Measurements from ENCODE around the gene RPLP2. TPM values are rescaled to one million over a fixed set of nuclear protein-coding genes. Genes with fewer than 3 reads are reported as not detected.

RPLP2 gene
- total RNA-seq, 1 donor from 2014 or later: 2,188 TPM

DNA sequence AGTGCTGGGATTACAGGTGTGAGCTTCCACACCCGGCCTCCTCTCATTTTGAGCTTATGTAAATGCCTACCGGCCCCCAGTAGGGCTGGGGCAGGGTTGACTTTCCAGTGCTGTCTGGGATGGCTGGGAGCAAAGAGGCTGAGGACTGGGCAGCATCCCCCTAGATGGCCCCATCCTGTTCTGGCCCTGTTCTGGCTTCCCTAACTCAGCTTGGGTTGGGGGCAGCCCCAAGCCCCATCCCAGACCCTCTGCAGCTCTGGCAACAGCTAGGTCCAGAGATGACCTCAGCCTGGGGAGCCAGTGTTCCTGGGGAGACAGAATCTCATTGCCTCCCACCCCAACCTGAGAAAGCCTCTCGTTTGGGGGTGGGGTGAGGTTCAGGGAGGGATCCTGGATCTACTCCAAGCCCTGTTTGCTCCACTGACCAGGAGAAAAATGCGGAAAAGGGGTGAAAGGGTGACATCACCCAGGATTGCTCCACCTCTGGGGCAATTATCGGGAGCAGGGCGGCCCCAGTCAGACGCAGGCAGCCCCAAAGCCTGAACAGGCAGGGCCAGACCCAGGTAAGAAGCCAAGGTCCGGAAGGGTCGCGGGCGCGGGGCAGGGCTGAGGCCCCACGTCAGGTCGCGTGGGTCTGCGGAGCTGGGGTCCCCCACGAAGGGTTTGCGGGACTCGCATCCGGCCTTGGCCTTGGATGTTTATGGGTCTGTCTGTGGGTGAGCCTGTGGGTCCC is 8.8 kb downstream of the RPLP2 start, which contains the start of gene PNPLA2:
PNPLA2 (plus strand) TSS at position 519 of the 733 bp plus-strand sequence. CDS start 805 bp downstream, outside the sequence.
- no peaks in the 10 kb centered on the region for H3K9me3 Mint-ChIP-seq (ENCODE audit: unreplicated experiment)
- H3K27me3 Mint-ChIP-seq (ENCODE audit: unreplicated experiment): peaks cover 3% of the 10 kb centered on the region
- TF ChIP-seq, protein P1, sequence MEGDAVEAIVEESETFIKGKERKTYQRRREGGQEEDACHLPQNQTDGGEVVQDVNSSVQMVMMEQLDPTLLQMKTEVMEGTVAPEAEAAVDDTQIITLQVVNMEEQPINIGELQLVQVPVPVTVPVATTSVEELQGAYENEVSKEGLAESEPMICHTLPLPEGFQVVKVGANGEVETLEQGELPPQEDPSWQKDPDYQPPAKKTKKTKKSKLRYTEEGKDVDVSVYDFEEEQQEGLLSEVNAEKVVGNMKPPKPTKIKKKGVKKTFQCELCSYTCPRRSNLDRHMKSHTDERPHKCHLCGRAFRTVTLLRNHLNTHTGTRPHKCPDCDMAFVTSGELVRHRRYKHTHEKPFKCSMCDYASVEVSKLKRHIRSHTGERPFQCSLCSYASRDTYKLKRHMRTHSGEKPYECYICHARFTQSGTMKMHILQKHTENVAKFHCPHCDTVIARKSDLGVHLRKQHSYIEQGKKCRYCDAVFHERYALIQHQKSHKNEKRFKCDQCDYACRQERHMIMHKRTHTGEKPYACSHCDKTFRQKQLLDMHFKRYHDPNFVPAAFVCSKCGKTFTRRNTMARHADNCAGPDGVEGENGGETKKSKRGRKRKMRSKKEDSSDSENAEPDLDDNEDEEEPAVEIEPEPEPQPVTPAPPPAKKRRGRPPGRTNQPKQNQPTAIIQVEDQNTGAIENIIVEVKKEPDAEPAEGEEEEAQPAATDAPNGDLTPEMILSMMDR (IDR thresholded peaks at IDR 0.05; ENCODE audit: unreplicated experiment): no peak
- H3K4me3 Mint-ChIP-seq (ENCODE audit: unreplicated experiment): peak within 1 kb of the TSS; percentile 82
- H3K4me1 Mint-ChIP-seq (ENCODE audit: unreplicated experiment): no peaks in the 10 kb centered on the region
- H3K27ac Mint-ChIP-seq (ENCODE audit: unreplicated experiment): no peak within 1 kb of the TSS
- H3K36me3 Mint-ChIP-seq (ENCODE audit: low read depth, unreplicated experiment): no peaks in the 10 kb centered on the region
- peak; percentile 10 for DNase-seq (ENCODE audit: low spot score)

DNA sequence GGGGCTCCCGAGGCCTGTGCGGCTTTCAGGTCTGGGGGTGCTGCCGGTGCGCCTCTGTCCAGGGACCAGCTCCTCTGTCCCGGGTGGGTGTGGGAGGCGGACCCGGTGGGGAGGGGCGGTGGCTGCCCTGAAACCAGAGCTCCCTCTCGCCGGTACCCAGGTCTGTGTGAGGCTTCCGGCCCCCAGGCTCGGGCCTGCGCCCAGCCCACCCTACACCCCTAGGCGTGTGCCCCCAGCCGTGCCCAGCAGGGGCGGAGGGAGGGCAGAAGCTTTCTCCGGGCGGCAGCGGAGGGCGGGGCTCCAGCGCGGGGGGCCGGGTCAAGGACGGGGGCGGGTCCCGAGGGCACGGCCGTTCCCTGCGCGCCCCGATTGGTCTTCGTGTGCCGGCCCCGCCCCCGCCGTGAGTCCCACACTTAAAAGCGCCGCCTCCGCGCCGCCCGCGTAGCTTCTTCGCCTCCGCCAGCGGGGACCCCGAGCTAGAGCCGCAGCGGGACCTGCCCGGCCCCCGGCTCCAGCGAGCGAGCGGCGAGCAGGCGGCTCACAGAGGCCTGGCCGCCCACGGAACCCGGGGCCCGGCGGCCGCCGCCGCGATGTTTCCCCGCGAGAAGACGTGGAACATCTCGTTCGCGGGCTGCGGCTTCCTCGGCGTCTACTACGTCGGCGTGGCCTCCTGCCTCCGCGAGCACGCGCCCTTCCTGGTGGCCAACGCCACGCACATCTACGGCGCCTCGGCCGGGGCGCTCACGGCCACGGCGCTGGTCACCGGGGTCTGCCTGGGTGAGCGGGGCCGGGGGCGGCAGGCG is 9.6 kb downstream of the RPLP2 start:
- peaks cover 3% of the 10 kb centered on the region for H3K27me3 Mint-ChIP-seq (ENCODE audit: unreplicated experiment)
- peak; percentile 88 for DNase-seq (ENCODE audit: low spot score)

DNA sequence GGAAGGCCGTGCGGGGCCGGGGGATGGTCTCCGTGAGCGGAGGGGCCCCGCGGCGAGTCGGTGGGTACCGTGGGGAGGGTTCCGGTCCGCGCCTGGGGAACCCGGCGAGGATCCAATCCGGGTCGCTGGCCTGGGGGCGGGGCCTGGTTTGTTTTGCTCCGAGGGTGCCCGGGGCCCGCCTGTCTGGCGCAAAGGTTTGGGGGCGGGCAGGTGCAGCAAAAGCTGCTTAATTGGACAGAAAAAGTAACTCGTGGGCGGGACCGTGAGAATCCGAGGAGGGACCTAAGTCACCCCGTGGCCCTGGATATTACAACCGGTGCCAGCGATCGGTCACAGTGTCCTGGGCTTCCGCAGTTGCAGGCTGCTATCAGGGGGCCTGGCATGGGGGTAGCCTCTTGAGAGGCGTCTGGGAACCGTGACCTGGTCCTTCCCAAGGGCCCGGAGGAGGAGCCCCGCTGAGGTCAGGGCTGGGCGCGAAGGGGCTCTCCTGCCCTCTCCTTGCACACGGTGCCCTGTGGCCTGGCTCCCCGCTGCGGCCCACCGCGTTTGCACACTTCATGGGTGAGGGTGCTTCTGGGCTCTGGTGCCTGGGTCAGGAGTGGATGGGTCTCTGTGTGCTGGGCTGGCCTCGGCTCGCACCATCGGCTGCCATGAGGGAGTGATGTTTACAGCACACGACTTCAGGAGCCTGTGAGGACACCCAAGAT is 10.3 kb downstream of the RPLP2 start:
- H3K4me1 Mint-ChIP-seq (ENCODE audit: unreplicated experiment): no peaks in the 10 kb centered on the region
- H3K4me3 Mint-ChIP-seq (ENCODE audit: unreplicated experiment): peak overlapping the region; percentile 91
- peaks cover 3% of the 10 kb centered on the region for H3K27me3 Mint-ChIP-seq (ENCODE audit: unreplicated experiment)
- no peaks in the 10 kb centered on the region for H3K36me3 Mint-ChIP-seq (ENCODE audit: low read depth, unreplicated experiment)
- no peaks in the 10 kb centered on the region for H3K9me3 Mint-ChIP-seq (ENCODE audit: unreplicated experiment)
- TF ChIP-seq, protein P1 (IDR thresholded peaks at IDR 0.05; ENCODE audit: unreplicated experiment): no peak
- no peak overlapping the region for H3K27ac Mint-ChIP-seq (ENCODE audit: unreplicated experiment)
- peak; percentile 66 for DNase-seq (ENCODE audit: low spot score)

More for the DNA sequence above, 9.6 kb downstream of the RPLP2 start:
- Mint-ChIP-seq H3K4me1 (ENCODE audit: unreplicated experiment) (no peaks in the 10 kb centered on the region), H3K9me3 (ENCODE audit: unreplicated experiment) (no peaks in the 10 kb centered on the region), H3K4me3 (ENCODE audit: unreplicated experiment) (no peak overlapping the region), H3K27ac (ENCODE audit: unreplicated experiment) (no peak overlapping the region), H3K36me3 (ENCODE audit: low read depth, unreplicated experiment) (no peaks in the 10 kb centered on the region)
- TF ChIP-seq, protein P1 (IDR thresholded peaks at IDR 0.05; ENCODE audit: unreplicated experiment): no peak

DNA sequence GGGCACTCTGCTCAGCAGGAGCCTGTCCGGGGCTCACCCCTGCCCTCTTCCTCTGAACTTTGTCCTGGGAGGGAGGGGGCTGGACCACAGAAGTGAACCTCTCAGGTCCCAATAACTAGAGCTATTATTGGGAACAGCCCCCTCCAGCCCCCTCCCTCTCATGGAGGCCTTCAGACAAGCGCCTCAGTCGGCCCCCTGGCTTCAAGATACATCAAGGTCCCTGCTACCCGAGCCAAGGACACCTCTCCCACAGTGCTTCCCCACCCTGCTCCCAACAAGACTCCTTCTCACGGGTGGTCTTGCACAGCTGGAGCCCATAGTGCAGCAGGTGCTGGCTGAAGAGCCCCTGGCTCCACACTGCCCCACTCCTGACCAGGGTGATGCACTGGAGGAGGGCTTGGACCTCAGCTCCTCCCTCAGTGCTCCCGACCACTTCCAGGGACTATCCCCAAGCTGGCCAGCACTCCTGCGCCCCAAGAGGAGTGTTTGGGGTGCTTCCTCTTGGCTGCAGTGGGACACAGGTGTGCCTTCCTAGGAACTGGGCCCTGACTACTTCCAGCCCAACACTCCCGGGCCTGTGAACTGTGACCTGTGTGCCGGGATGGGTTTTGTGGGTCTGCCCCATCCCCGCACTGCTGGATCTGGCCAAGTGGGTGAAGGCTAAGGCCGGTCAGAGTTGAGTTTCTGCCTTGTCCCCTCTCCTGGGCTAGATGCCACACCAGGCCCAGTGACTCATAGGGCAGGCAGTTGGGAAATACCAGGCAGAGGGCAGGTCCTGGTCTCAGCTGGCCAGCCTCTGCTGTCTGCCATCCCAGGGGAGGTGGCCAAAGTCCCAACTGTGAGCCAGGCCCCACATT is 11.1 kb downstream of the RPLP2 start:
- TF ChIP-seq, protein P1 (IDR thresholded peaks at IDR 0.05; ENCODE audit: unreplicated experiment): no peak
- Mint-ChIP-seq H3K4me3 (ENCODE audit: unreplicated experiment) (peak overlapping the region; percentile 82), H3K4me1 (ENCODE audit: unreplicated experiment) (no peaks in the 10 kb centered on the region), H3K27ac (ENCODE audit: unreplicated experiment) (no peak overlapping the region), H3K27me3 (ENCODE audit: unreplicated experiment) (peaks cover 3% of the 10 kb centered on the region), H3K36me3 (ENCODE audit: low read depth, unreplicated experiment) (no peaks in the 10 kb centered on the region), H3K9me3 (ENCODE audit: unreplicated experiment) (no peaks in the 10 kb centered on the region)
- no peak for DNase-seq (ENCODE audit: low spot score)

Data from endothelial cell (in vitro differentiated cells).